GM19395 (cell line): ENCODE results near the gene THAP4.

Experiments used
- ATAC-seq: cut with Tn5 transposase; IDR thresholded peaks from one replicate; pipeline ENCODE4 v1.9.1; 2021; ENCODE audit warnings: mild to moderate bottlenecking, moderate library complexity; ENCODE audit not compliant: unreplicated experiment

THAP4 gene

DNA sequence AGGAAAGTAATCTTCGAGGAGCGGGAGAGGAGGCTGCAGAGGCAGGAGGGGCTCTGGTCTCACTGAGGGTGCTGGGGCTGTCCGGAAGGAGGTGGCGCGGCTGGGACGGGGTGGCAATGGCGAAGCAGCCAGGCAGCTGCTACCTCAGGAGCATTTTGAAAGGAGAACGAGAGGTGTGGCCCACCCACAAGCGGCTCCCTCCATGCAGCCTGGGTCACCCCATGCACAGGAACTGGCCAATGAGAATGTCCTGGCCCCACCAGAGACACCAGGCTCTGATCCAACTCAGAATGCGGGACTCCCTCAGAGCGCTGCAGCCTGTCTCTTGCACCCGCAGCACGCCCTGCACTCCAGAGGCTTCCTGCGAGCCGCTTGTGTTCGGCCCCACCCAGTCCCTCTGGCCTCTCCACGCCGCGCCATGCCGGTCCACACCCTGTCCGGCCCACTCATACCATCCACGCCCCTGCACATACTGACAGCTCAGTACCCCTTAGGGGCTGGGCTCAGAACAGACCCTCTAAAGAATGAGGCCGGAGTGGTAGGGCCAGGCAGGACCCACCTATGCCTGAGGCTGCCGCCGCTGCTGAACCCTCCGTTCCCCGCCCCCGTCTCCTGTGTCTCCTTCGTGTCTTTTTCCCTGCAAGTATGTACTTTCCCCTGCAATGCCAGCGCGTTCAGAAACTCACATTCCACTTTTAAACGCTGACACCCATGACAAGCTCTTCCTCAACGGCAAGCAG lies 84.8 kb downstream of the THAP4 start:
- no peak for ATAC-seq

DNA sequence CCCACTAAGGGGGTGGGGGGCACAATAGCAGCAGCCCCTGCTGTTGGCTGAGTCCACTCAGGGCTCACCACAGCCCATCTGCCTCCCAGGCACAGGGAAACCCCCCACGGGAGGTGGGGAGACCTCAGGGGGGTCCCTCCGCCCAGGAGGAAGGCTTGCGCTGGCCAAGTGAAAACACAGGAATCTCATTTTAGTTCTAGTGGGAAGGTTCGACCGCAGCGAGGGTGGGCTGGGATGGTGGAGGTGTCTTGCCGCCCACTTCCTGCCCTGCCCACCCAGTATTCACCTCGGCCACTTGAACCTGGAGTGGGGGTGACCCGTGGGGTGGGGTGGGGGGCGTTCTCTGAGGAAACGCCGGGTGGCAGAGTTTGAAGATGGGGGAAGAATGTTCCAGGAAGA lies 85.4 kb downstream of the THAP4 start:
- no peak for ATAC-seq

DNA sequence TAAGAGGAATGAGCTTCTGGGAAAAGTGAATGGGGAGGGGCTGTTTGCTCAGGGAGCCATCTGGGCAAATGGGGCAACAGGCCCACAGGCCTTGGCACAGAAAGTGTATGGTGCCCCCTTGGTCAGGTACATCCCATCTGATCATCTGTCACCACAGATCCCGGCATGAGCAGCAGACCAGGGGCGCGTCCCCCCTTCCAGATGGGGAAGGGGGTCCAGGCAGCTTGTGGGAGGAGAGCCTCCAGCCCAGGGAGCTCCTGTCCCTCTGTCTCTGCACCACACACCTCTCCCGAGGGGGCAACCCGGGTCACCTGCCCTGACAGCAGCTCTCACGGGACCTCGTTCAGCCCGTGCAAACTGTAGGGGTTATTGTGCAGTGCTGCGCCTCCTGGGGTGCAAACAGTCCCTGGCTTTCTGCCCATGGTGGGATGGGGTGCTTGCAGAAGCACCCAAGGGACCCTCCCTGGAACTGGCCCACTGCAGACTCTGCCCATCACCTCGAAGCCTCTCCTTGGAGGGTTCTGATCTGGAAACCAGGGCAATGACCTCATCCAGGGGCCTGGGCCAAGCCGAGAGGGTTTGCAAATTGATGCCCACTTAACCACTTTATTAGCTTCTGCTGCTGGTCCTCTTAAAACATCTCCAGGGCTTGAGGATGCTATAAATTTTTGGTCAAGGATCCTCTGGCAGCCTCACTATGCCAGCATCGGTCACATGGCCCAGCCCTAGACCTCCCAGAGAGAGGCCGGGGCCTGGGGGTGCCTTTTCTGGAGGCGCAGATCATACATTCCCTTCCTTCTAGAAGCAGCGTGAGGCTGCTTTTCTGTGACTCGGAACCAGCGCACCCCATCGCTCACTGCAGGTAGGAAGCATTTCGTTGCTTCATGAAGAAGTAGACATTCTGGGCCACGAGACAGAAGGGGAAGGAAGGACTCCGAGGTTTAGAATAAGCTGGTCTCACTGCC lies 86.1 kb downstream of the THAP4 start:
- ATAC-seq: no peak

DNA sequence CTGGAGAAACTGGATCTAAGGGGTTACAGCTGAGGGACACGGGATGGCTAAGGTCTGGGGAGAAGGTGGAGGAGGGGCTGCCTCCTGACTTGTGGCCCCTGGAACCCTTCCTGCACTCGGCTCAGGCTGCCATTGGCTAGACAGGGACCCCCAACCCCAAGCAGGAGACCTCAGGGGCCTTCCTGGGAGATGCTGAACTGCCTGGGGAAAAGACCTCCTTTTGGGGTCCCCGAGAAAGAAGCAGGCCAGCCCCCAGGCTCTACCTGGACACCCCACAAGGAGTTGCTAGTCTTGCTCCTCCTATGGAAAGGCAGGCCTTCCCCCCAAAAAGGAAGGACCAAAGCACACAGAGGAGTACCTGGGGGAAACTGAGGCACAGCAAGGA lies 88.5 kb downstream of the THAP4 start:
- ATAC-seq: no peak

DNA sequence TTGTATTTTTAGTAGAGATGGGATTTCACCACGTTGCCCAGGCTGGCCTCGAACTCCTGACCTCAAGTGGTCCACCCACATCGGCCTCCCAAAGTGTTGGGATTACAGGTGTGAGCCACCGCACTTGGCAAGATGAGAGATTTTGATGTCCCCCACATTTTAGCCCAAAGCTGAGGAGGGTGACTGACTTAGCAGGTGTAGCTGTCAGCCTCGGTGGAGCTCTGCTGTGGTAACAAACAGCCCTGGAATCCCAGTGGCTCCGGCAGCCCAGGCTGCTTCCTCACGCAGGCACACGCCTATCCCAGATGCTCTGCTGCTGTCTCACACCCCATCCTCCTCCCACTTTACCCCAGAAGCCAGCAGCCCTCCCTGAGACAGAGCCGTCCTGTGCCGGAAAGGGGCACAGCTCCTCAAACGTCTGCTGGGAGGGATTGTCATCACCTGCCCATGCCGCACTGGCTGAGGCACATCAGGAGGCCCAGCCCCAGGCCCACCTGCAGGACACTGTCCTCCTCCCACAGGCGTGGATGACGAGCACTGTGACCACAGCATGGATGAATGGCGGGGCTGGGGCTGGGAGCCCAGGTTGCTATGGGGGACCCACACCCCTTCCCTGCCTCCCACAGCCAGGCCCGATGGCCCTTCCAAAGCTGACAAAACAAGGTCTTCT lies 89.0 kb downstream of the THAP4 start:
- no peak for ATAC-seq

DNA sequence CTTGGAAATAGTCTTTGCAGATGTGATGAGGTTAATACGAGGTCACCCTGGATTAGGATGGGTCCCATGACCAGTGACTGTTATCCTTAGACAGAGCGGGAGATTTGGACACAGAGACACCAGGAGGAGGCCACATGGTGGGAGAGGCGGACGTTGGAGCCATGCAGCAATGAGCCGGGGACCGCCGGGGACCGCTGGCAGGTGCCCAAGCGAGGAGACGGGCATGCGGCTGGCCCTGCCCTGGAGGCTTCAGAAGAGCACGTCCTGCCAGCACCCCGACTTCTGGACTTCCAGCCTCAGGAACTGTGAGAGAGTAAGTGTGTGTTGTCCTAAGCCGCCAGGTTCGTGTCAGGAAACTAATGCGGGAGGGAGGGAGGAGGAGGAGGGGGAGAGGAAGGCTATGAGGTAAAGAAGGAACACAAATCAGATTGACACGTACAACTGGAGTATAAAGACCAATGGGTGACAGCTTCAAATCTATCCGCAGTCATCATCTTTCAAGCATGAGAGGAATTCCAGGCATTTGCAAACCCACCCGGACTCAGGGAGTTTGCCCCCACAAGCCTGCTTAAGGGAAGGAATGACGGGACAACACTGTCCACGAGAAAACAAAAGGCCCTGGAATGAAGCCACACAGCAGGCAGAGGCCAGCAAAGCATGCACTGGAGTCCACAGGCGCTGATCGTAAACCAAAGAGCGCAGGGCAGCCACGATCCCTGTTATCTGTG lies 90.0 kb downstream of the THAP4 start:
- no peak for ATAC-seq

DNA sequence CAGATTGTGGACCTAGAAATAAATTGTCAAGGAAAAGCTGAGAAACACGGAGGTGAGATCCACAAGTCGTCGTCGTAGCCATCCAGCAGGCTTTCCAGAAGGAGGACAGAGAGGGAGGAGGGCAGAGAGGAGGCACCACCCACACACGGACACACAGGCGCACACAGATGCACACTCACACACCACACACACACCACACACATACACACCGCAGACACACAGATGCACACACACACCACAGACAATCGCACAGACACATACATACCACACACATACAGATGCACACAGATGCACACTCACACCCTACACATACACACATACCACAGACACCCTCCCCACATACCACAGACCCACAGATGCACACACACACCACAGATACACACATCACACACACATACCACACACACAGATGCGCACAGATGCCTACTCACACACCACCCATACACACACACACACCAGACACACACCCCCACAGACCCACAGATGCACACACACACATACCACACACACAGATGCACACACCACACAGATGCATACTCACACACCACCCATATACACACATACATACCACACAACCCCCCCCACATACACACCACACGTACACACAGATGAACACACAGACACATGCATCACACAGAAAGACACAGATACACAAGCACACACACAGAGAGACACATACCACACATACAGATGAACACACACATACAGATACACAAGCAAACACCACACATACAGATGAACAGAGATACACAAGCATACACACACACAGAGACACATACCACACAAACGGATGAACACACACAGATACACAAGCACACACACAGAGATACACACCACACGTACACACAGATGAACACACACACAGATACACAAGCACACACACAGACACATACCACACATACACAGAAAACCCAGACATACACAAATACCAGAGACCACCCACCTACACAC lies 91.2 kb downstream of the THAP4 start:
- no peak for ATAC-seq

DNA sequence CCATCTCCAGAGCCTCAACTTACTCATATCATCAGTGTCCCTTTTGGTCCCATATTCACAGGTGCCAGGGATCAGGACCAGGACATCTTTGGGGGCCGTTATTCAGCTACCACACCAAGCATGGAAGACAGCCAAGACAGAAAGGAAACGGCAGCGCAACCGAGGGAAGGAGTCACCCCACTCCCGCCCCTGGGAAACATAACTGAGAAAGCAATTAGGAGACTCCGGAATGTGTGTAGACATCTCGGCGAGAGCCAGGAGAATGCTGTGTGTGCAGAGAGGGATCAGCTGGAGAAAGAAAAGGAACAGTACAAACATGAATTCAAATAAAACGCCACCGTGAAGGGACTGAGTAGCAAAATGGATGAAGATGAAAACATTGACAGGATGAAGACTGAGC lies 91.9 kb downstream of the THAP4 start:
- ATAC-seq: no peak

DNA sequence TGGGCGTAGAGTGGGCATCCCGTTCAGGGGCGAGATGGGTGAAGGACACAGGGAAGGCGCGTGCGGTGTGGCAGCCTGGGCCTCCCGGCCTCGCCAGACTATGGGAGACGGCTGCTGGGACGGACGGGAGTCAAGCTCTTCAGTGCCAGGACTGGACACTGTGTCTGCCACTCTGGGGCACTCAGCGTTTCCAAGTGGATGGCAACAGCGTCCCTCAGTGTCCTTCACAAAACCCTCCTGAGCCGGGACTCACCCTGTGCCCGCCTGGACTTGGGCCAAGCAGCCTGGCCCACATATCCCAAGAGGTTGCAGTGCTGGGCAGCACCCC lies 94.7 kb downstream of the THAP4 start:
- no peak for ATAC-seq

DNA sequence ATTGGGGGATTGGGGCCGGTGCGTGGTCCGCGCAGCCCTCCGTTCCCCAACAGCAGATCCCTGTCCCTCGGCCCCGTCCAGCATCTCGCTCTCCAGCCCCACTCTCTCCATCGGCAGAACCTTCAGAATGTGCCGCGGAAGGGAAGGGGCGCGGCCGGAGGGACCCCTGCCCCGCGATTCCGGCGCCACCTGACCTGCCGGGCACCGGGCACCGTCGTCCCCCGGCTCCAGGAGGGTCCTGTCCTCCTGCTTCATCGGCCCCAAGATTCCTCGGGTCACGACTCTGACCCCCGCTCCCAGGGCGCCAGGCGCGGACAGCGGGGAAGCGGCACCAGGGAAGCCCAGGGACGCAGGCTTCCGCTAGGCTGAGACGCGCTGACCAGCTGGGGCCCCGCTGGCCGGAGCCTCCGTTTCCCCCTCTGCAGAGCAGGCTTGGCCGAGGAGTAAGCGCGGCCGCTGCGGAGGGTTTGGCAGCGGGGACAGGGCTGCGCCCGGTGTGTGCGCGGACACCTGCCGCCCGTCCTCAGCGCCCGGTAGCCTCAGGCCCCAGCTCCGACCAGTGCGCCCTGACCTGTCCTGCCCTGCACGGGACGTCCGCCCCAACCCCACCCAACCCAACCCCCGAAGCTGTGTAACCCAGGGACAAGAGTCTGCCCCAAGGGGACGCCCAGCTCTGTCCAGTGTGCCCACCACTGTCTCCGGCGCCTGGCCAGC lies 95.2 kb downstream of the THAP4 start:
- no peak for ATAC-seq

DNA sequence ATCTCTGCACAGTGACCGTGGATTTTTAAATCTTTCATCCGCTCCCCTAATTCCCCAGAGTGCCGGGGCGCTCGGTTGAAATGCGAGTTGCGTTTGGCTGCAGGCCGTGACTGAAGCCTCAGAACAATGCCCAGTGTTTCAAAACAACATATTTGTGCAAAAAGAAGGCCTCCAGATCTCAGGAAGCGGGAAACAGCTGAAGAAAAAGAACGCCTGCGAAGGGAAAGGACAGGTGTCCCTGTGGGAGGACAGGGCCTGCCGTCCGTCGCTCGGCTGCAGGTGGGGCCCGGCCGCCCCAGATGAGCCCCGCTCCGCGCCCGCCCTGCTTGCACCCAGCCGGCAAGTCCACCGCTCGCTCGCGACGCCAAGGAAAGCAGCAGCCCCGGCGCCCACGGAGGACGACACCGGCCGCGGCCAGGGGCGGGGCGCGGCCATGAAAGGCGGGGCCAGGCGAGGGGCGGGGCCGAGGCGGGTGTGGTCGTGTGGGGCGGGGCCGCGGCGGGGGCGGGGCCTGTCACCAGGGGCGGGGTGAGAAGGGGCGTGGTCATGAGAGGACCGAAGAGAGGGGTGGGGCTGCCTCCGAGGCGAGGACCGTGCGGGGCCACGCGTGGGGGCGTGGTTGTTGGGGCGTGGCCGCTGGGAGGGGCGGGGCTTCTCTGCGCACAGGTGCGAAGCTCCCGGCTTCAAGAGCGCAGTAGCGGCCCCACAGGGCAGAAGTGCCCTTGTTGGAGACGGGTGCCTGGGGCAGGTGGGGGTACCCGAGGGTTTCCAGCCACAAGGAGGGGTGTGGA lies 96.0 kb downstream of the THAP4 start:
- no peak for ATAC-seq

DNA sequence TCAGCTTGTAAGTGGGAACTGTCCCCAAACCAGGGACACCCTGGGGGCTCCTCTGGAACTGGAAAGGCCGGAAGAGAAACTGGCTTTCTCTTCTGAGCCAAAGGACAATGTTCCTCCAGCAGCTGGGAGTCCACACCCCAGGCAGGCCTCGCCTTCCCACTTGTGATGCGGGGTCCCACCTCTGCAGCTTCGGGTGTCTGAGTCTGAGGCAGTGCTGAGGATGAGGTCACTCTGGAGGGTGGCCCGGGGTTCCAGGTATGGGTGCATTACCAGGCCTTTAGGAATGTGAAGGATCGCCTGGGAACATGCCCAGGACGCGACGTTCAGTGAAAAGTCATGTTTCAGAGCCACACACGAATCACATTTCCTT lies 96.6 kb downstream of the THAP4 start:
- ATAC-seq: no peak

DNA sequence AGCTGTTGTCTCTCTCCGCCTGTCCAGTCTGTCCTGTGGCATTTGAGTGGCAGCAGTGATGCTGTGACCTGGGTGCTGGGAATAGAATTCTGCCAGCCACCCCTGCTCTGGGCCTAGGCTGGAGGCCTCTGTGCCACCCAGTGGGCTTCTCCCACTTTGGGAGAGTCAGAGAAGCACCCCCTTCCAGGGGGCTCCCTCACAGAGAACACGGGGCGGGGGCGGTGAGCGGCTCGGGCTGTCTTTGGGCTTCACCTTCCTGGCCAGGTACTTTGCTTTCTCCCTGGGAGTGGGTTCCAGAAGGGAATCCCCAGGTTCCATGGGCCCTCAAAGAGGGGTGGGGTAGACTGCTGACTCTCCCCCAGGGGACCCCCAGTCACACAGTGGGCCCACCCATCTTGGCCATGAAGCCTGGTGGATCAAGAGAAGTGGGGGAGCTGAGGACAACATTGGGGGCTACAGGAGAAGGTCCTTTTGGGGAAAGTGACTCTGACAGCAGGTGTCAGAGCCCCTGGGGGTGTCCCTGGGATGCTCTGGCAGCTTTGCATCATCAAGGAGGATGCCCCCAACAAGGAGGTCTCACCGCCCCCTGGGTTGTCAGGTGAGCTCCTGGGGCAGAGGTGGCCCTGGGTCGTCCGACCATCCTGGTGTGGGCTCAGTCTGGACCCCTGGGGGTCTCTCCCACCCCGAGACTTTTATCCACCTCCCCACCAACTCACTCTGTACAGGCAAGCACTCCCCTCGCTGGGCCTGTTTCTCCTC lies 97.2 kb downstream of the THAP4 start:
- no peak for ATAC-seq

DNA sequence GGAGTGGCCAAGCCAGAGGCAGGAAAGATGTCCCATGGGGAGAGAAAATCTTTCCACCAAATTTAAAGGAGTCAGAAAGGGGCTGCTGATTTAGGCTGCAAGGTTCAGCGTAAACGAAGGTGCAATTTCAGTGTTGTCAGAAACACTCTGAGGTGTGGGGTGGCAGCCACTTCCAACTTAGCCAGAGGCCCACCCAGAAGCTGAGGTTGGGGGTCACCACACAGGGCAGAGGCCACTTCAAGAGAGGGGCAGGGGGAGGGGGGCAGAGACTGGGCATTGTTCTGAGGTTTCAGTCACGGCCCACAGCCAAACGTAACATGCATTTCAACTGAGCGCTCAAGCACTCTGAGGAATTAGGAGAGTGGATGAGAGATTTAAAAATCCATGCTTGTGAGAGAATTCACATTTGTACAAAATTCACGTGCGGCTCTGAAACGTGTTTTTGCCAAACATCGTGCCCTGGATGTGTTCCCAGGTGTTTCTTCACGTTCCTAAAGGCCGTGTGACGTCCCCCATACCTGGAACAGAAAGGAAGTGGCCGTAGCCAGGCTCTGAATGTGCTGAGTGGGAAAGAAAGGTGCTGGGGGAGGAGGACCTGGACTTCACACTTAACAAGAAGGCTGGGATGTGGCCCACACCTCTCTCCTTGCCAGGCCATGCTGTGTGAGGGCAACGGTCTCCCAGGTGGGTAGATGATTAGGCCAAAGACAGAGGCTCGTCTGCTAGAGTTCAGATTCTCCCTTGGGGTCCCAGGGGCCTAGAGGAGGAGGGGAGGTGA lies 97.9 kb downstream of the THAP4 start:
- ATAC-seq: no peak

DNA sequence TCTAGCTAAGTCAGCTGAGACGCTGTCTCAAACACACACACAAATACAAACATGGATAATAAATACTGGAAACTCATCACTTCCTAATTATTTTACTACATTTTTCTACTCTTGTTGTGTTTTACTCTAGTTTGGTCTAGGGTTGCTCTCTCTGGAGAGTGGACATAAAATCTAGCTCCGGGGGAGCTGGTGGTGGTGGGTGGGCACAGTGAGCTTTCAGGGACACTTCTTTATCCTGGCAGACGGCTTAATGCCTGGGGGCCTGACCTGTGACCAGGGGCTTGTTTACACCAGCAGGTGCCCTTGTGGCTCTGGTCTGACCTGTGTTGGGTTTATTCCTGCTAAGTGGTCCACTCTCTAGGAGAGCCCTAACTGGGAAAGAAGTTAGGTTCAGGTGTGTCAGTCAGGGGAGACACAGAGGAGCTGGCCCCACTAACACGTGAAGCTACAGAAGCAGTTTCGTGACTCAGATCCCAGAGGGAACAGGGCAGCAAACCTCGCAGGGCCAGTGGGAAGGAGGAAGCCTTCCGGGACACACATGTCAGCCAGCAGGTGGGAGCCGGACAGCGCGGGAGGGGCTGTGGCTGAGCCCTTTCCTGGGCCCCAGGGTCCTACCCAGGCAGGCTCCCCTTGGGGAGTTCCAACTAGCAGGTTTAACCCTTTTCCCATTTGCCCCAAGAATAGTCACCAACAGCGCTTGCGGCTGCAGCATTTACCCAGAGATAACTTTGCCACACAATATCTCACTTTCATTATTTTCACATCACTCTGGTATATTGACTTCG lies 100.9 kb downstream of the THAP4 start:
- ATAC-seq: no peak

DNA sequence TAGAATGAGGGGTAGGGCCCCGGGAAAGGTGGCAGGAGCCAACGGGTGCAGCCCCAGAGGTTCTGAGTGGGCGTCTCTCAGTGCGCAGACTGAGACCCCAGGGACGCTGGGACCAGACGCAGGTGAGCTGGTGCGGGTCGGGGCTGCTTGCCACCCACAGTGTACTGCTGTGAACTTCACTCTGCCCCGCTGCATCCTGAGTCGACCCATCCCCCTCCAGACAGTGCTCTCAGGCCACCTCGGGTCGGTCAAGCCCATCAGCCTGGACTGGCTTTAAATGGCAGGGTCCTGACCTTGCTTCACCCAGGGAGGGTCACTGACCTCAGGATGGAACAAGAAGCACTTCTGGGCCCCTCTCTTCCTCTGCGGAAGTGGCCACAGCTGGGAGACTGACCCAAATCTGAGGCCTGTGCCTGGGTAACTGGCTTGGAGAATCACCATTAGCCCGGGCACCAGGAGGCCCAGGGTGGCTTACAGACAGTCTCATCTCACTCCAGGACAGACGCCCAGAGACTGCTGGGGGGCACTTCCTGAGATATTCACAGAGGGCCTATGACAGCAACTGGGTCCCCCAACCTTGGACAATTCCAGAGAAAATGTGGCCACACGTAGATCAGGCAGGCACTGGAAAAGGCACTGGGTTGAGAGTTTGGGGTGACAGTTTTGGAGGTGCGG lies 102.1 kb downstream of the THAP4 start:
- ATAC-seq: no peak
